IMR-90 (cell line): ENCODE data around the gene PCNX4. TPM values are rescaled to one million over a fixed set of nuclear protein-coding genes. Genes with fewer than 3 reads are reported as not detected.
"Not testable (repeated sequence)": the region's sequence is repeated elsewhere in the genome, so short reads cannot be mapped to it uniquely, and the experiment has no call there.

Experiments
- ATAC-seq: fragments of 200-7000 bp; cut with Tn5 transposase; 2 replicates; pipeline ENCODE4 v1.9.1; 2020; ENCODE audit warnings: low read depth, mild to moderate bottlenecking, moderate library complexity
- BruUV-seq: library from RNA; stranded (reverse); fragments of 400-500 nt; replicated peaks from 2 replicates; lab custom pipeline; 2021; lab: Mats Ljungman, UMichigan
- CTCF ChIA-PET: fragments of 300-600 bp; formaldehyde crosslinking; extraction: SDS; loops from one replicate; lab custom pipeline; 2021; ENCODE audit warnings: antibody characterized with exemption; lab: Yijun Ruan, JAX
- POLR2A ChIA-PET: fragments of 300-600 bp; sonication (Branson Sonifier 250); formaldehyde crosslinking; loops from one replicate; lab custom pipeline; 2022; ENCODE audit warnings: antibody characterized with exemption; ENCODE audit not compliant: unreplicated experiment; lab: Charles Lee
- DNase-seq: peaks from one replicate; pipeline ENCODE4 v3.0.0; 2013
- H2AFZ ChIP-seq: replicated peaks from 2 replicates; pipeline ENCODE3; 2013; ENCODE audit warnings: low read length, mild to moderate bottlenecking; ENCODE audit not compliant: poor library complexity
- H2AK5ac ChIP-seq: 2 replicates; pipeline ENCODE4 v1.6.1; 2013; ENCODE audit warnings: low read depth, low read length, inconsistent platforms
- H2AK9ac ChIP-seq: replicated peaks from 2 replicates; pipeline ENCODE3; 2013; ENCODE audit warnings: mild to moderate bottlenecking, low read depth, low read length, moderate library complexity; ENCODE audit not compliant: poor library complexity
- H2BK120ac ChIP-seq: 2 replicates; pipeline ENCODE4 v1.6.1; 2013; ENCODE audit warnings: low read depth, low read length, inconsistent platforms
- H2BK15ac ChIP-seq: 3 replicates; pipeline ENCODE4 v1.6.1; 2013; ENCODE audit warnings: low read depth, low read length, inconsistent platforms
- H2BK20ac ChIP-seq: 2 replicates; pipeline ENCODE4 v1.6.1; 2013; ENCODE audit warnings: low read depth, mild to moderate bottlenecking, inconsistent platforms, low read length, moderate library complexity
- H2BK5ac ChIP-seq: 2 replicates; pipeline ENCODE4 v1.6.1; 2013; ENCODE audit warnings: mild to moderate bottlenecking, low read depth, low read length, inconsistent platforms; ENCODE audit not compliant: poor library complexity, severe bottlenecking
- H3K14ac ChIP-seq: replicated peaks from 2 replicates; pipeline ENCODE4 v1.6.1; 2013; ENCODE audit warnings: low read depth, low read length, inconsistent platforms
- H3K18ac ChIP-seq: 2 replicates; pipeline ENCODE4 v1.6.1; 2013; ENCODE audit warnings: low read depth, low read length, control low read depth
- H3K23ac ChIP-seq: 2 replicates; pipeline ENCODE4 v1.6.1; 2013; ENCODE audit warnings: low read depth, low read length, inconsistent platforms
- H3K27ac ChIP-seq: 2 replicates; pipeline ENCODE4 v1.5.1; 2013; ENCODE audit warnings: mild to moderate bottlenecking, control low read depth, low read length; ENCODE audit not compliant: insufficient read depth
- H3K27me3 ChIP-seq: 2 replicates; pipeline ENCODE4 v1.6.1; 2013; ENCODE audit warnings: low read length; ENCODE audit not compliant: control insufficient read depth, insufficient read depth
- H3K36me3 ChIP-seq: 2 replicates; pipeline ENCODE4 v1.6.1; 2013; ENCODE audit warnings: low read length, mixed read lengths; ENCODE audit not compliant: control insufficient read depth, insufficient read depth
- H3K4ac ChIP-seq: 2 replicates; pipeline ENCODE4 v1.6.1; 2013; ENCODE audit warnings: low read depth, low read length, inconsistent platforms
- H3K4me1 ChIP-seq: 2 replicates; pipeline ENCODE4 v1.6.1; 2013; ENCODE audit warnings: low read length, mixed read lengths; ENCODE audit not compliant: control insufficient read depth, insufficient read depth
- H3K4me2 ChIP-seq: 2 replicates; pipeline ENCODE4 v1.6.1; 2013; ENCODE audit warnings: low read depth, mild to moderate bottlenecking, control low read depth, low read length, moderate library complexity
- H3K4me3 ChIP-seq: 2 replicates; pipeline ENCODE4 v1.5.1; 2013; ENCODE audit warnings: low read depth, mild to moderate bottlenecking, control low read depth, low read length, moderate library complexity; ENCODE audit not compliant: insufficient read depth
- H3K56ac ChIP-seq: 2 replicates; pipeline ENCODE4 v1.6.1; 2013; ENCODE audit warnings: low read length, inconsistent platforms; ENCODE audit not compliant: insufficient read depth; ENCODE audit errors: extremely low read depth
- H3K79me1 ChIP-seq, 2 experiments: 2 replicates each; pipeline ENCODE4 v1.6.1; 2013; ENCODE audit warnings: low read length in 2 of 2, inconsistent platforms in 1 of 2, low read depth in 1 of 2
- H3K9ac ChIP-seq: 2 replicates; pipeline ENCODE4 v1.6.1; 2013; ENCODE audit warnings: low read depth, low read length, control low read depth
- H3K9me1 ChIP-seq: 2 replicates; pipeline ENCODE4 v1.6.1; 2013; ENCODE audit warnings: low read length, inconsistent platforms; ENCODE audit not compliant: insufficient read depth
- H3K9me3 ChIP-seq: 2 replicates; pipeline ENCODE4 v1.6.1; 2013; ENCODE audit warnings: low read length; ENCODE audit not compliant: control insufficient read depth, insufficient read depth
- H4K20me1 ChIP-seq: 2 replicates; pipeline ENCODE4 v1.6.1; 2013; ENCODE audit warnings: low read length, inconsistent platforms; ENCODE audit not compliant: insufficient read depth
- H4K5ac ChIP-seq: 2 replicates; pipeline ENCODE4 v1.6.1; 2013; ENCODE audit warnings: mild to moderate bottlenecking, low read depth, low read length, control low read depth
- H4K8ac ChIP-seq, 2 experiments: 2 replicates each; pipeline ENCODE4 v1.6.1; 2013; ENCODE audit warnings: low read depth in 2 of 2, low read length in 2 of 2, control low read depth in 1 of 2, inconsistent platforms in 1 of 2
- H4K91ac ChIP-seq: 2 replicates; pipeline ENCODE4 v1.6.1; 2013; ENCODE audit warnings: low read depth, low read length, inconsistent platforms; ENCODE audit not compliant: insufficient read depth
- CHD1 ChIP-seq: IDR thresholded peaks from 2 replicates; pipeline ENCODE4 v1.6.1; 2012; ENCODE audit warnings: low read depth, low read length, improper control_type of control experiment
- SMC3 ChIP-seq: fragments of 150-350 bp; IDR thresholded peaks from 2 replicates; pipeline ENCODE4 v1.6.1; 2016; ENCODE audit warnings: low read depth, mild to moderate bottlenecking, antibody characterized with exemption, low read length, moderate library complexity
- WGBS, 2 experiments: methylation state at CpG; one replicate each; pipeline versions ENCODE4 v1.1.5 to v1.1.7; 2013; ENCODE audit warnings: missing lambda C conversion rate in 2 of 2; ENCODE audit not compliant: insufficient read length in 1 of 2; ENCODE audit errors: extremely low coverage in 2 of 2; 5-methylcytosine and 5-hydroxymethylcytosine counted together
- dilution Hi-C: fragments of 300-500 bp; cut with HindIII; formaldehyde crosslinking; loops from one replicate; pipeline ENCODE4 v1.14.3; 2018; ENCODE audit warnings: low sequenced_read_pairs; ENCODE audit not compliant: unreplicated experiment
- in situ Hi-C: fragments of 300-500 bp; cut with MboI; formaldehyde crosslinking; loops from 3 replicates; pipeline ENCODE4 v1.14.3; 2019; ENCODE audit warnings: low sequenced_read_pairs, inconsistent platforms, mixed read lengths
- intact Hi-C: fragments of 100-400 bp; cut with micrococcal nuclease; formaldehyde crosslinking; loops from 2 replicates; pipeline ENCODE4 v1.10.0; 2022
- polyA plus RNA-seq, 3 experiments: library from polyadenylated mRNA; depleted of rRNA; stranded (reverse); fragments of >200 nt; gene quantifications; 2 replicates each; pipeline ENCODE4 v1.2.3, GENCODE V29; 2012; ENCODE audit warnings: low replicate concordance in 1 of 3
- total RNA-seq: library from RNA; depleted of rRNA; stranded (reverse); fragments of >200 nt; gene quantifications from 2 replicates; pipeline ENCODE4 v1.2.3, GENCODE V29; 2012
- TF ChIP-seq, protein P1 (sequence below): conservative IDR thresholded peaks from 2 replicates; pipeline ENCODE4 v1.5.1; 2012; ENCODE audit warnings: mild to moderate bottlenecking, low read depth, low read length, improper control_type of control experiment

The PCNX4 gene
- total and polyA plus RNA-seq, 2 of the 4 experiments (the other 2 are of a cell fraction): 55.4 to 128 TPM

DNA sequence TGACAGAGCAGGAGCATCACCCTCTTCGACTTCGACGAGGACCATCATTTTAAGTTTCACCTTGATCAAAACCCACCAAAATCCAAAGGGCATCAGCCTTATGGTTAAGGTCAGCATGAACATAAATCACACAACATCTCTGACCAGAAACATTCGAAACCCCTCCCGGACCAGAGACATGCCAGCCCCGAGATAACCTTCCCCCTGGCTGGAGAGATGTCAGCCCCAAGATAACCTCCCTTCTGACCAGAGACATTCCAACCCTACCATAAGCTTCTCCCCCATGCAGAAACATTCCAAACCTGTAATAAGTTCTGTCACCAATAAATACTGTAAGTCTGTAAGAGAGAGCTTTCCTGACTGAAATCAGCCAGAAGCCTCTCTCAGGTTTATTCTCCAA, 6.3 kb downstream of the PCNX4 start:
- ATAC-seq (no peak), DNase-seq (no peak)
- BruUV-seq: no TSS peak
- Histone ChIP-seq H4K8ac (no peak overlapping the region; a peak in 1 of 4 replicates), H3K27ac (no peak overlapping the region), H2AK5ac (no peak overlapping the region), H2BK120ac (no peak overlapping the region), H3K4me2 (no peak overlapping the region), H2AK9ac (no peak overlapping the region), H4K20me1 (peaks cover 27% of the 10 kb centered on the region; the same call in 1 of the 2 replicates), H2BK20ac (no peak overlapping the region), H3K4me1 (peaks cover 12% of the 10 kb centered on the region), H3K56ac (no peak overlapping the region), H4K91ac (no peak overlapping the region), H3K36me3 (peaks cover 4% of the 10 kb centered on the region), H3K9ac (no peak overlapping the region), H2AFZ (no peak overlapping the region), H2BK5ac (no peak overlapping the region), H4K5ac (no peak overlapping the region), H3K14ac (no peak overlapping the region), H3K4ac (no peak overlapping the region), H2BK15ac (no peak overlapping the region), H3K23ac (no peak overlapping the region), H3K4me3 (no peak overlapping the region), H3K9me1 (peaks cover 4% of the 10 kb centered on the region), H3K79me1 (peaks cover 11 to 33% of the 10 kb centered on the region in 2 experiments), H3K9me3 (no peaks in the 10 kb centered on the region), H3K27me3 (no peaks in the 10 kb centered on the region), H3K18ac (no peak overlapping the region)
- in situ Hi-C loops: loop anchor here (25.0 kb wide), 1 partner anchor 611 kb away; the partner anchor contains the start of genes JKAMP and L3HYPDH
- WGBS, 2 experiments: 74% methylated on average over 6 of the region's 6 CpGs; no CpG with 5 or more reads in 1 of the 2 experiments
- ChIA-PET POLR2A (no interaction called here), CTCF (no interaction called here)
- dilution Hi-C loops: no loop called here
- TF ChIP-seq, protein P1, sequence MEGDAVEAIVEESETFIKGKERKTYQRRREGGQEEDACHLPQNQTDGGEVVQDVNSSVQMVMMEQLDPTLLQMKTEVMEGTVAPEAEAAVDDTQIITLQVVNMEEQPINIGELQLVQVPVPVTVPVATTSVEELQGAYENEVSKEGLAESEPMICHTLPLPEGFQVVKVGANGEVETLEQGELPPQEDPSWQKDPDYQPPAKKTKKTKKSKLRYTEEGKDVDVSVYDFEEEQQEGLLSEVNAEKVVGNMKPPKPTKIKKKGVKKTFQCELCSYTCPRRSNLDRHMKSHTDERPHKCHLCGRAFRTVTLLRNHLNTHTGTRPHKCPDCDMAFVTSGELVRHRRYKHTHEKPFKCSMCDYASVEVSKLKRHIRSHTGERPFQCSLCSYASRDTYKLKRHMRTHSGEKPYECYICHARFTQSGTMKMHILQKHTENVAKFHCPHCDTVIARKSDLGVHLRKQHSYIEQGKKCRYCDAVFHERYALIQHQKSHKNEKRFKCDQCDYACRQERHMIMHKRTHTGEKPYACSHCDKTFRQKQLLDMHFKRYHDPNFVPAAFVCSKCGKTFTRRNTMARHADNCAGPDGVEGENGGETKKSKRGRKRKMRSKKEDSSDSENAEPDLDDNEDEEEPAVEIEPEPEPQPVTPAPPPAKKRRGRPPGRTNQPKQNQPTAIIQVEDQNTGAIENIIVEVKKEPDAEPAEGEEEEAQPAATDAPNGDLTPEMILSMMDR: no peak
- no peak for TF ChIP-seq CHD1
- TF ChIP-seq SMC3: no peak
- intact Hi-C loops: loop anchor here (10.0 kb wide), 1 partner anchor 133 kb away; no protein-coding TSS in a partner anchor

DNA sequence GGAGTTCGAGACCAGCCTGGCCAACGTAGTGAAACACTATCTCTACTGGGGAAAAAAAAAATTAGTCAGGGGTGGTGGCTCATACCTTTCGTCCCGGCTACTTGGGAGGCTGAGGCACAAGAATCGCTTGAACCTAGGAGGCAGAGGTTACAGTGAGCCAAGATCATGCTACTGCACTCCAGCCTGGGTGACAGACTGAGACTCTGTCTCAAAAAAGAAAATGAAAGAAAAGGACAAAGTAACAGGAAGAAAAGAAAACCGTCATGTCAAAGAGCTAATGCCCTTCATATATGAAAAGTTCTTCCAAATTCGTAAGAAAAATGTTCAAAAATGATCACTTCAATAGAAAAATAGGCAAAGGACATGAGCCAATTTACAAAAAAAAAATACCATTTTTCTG, 8.1 kb downstream of the PCNX4 start:
- intact Hi-C loops: loop anchor here (10.0 kb wide), 1 partner anchor 135 kb away; no protein-coding TSS in a partner anchor
- ATAC-seq, H2BK15ac ChIP-seq, H2BK120ac ChIP-seq, H3K4me3 ChIP-seq, H3K4ac ChIP-seq, H3K18ac ChIP-seq, H2AK5ac ChIP-seq, dilution Hi-C loops, H3K9me1 ChIP-seq, DNase-seq, H3K36me3 ChIP-seq, H2AFZ ChIP-seq, CTCF ChIA-PET, H4K8ac ChIP-seq, H3K9ac ChIP-seq, H4K5ac ChIP-seq, H2BK5ac ChIP-seq, H3K56ac ChIP-seq, H3K4me2 ChIP-seq, H3K27me3 ChIP-seq, H2BK20ac ChIP-seq, H4K91ac ChIP-seq, H2AK9ac ChIP-seq, H3K14ac ChIP-seq, H3K9me3 ChIP-seq, BruUV-seq, H3K23ac ChIP-seq, H3K4me1 ChIP-seq, H3K27ac ChIP-seq: not testable (repeated sequence)
- in situ Hi-C loops: loop anchor here (25.0 kb wide), 1 partner anchor 613 kb away; the partner anchor contains the start of genes JKAMP and L3HYPDH
- H4K20me1 ChIP-seq: peaks cover 27% of the 10 kb centered on the region; the same call in 1 of the 2 replicates
- 80% methylated on average over 1 of the region's 7 CpGs; no CpG with 5 or more reads in 1 of the 2 experiments for WGBS, 2 experiments
- peaks cover 11 to 40% of the 10 kb centered on the region in 2 experiments for H3K79me1 ChIP-seq
- POLR2A ChIA-PET: interaction anchor here (0.6 kb wide), 1 partner anchor 1457 kb away, joined by 4 read pairs; no protein-coding TSS in a partner anchor
